HepG2 (cell line): ENCODE results near the gene MPV17L2. TPM values are rescaled to one million over a fixed set of nuclear protein-coding genes. Genes with fewer than 3 reads are reported as not detected.

Experiments
- AHR ChIP-seq: IDR thresholded peaks from 2 replicates; pipeline ENCODE4 v1.6.1; 2018; ENCODE audit warnings: missing genetic modification reagents, missing compliant biosample characterization
- CERS6 ChIP-seq: sonication (generic); formaldehyde crosslinking; IDR thresholded peaks from 2 replicates; pipeline ENCODE4 v1.5.0; 2020; ENCODE audit warnings: missing genetic modification reagents
- CREB1 ChIP-seq, 2 experiments: fragments of 450-650 bp in 1 of 2; IDR thresholded peaks; 2 replicates each; pipeline ENCODE4 v1.6.1; 2016 to 2017; ENCODE audit warnings: control low read depth in 1 of 2, mild to moderate bottlenecking in 1 of 2, missing compliant biosample characterization in 1 of 2, missing genetic modification characterization in 1 of 2
- FOXP1 ChIP-seq, 2 experiments: fragments of 450-650 bp in 1 of 2; IDR thresholded peaks; 2 replicates each; pipeline ENCODE4 v1.6.1; 2017 to 2018; ENCODE audit warnings: antibody characterized with exemption in 1 of 2
- HDAC1 ChIP-seq: sonication (generic); formaldehyde crosslinking; IDR thresholded peaks from 2 replicates; pipeline ENCODE4 v1.5.1; 2020; ENCODE audit warnings: mild to moderate bottlenecking, missing genetic modification reagents
- HOXD1 ChIP-seq: sonication (generic); formaldehyde crosslinking; IDR thresholded peaks from 2 replicates; pipeline ENCODE4 v1.5.0; 2020; ENCODE audit warnings: missing genetic modification reagents
- MAZ ChIP-seq, 2 experiments: sonication (generic) in 1 of 2; formaldehyde crosslinking in 1 of 2; IDR thresholded peaks; 2 replicates each; pipeline versions ENCODE4 v1.5.0 to v1.6.1; 2012 to 2020; ENCODE audit warnings: low read depth in 2 of 2, mild to moderate bottlenecking in 2 of 2, borderline replicate concordance in 1 of 2, improper control_type of control experiment in 1 of 2, low read length in 1 of 2, missing genetic modification reagents in 1 of 2, moderate library complexity in 1 of 2
- MTA3 ChIP-seq: sonication (generic); formaldehyde crosslinking; IDR thresholded peaks from 2 replicates; pipeline ENCODE4 v1.4.0; 2020; ENCODE audit warnings: missing genetic modification reagents
- RBM22 ChIP-seq: fragments of 200-400 bp; formaldehyde crosslinking; optimal IDR thresholded peaks from 2 replicates; pipeline ENCODE3; 2017; ENCODE audit warnings: mild to moderate bottlenecking, low read length, moderate library complexity
- REL ChIP-seq: sonication (generic); formaldehyde crosslinking; conservative IDR thresholded peaks from 2 replicates; pipeline ENCODE4 v1.8.0; 2022; ENCODE audit warnings: mild to moderate bottlenecking, missing genetic modification reagents, moderate library complexity
- RFXANK ChIP-seq: IDR thresholded peaks from 2 replicates; pipeline ENCODE4 v1.6.1; 2016
- SPEN ChIP-seq: sonication (generic); formaldehyde crosslinking; IDR thresholded peaks from 2 replicates; pipeline ENCODE4 v1.5.1; 2020; ENCODE audit warnings: low read depth, mild to moderate bottlenecking, missing genetic modification reagents
- TFDP1 ChIP-seq: IDR thresholded peaks from 2 replicates; pipeline ENCODE4 v1.6.1; 2016; ENCODE audit warnings: missing compliant biosample characterization, missing genetic modification reagents, borderline replicate concordance
- TFDP2 ChIP-seq: sonication (generic); formaldehyde crosslinking; IDR thresholded peaks from 2 replicates; pipeline ENCODE4 v1.4.0; 2020; ENCODE audit warnings: missing genetic modification reagents
- ZNF207 ChIP-seq: fragments of 450-650 bp; IDR thresholded peaks from 2 replicates; pipeline ENCODE4 v1.6.1; 2016; ENCODE audit warnings: antibody characterized with exemption, borderline replicate concordance
- ZNF34 ChIP-seq: sonication (generic); formaldehyde crosslinking; IDR thresholded peaks from 2 replicates; pipeline ENCODE4 v1.4.0; 2020; ENCODE audit warnings: mild to moderate bottlenecking, missing genetic modification reagents, borderline replicate concordance
- ZNF570 ChIP-seq: sonication (generic); formaldehyde crosslinking; IDR thresholded peaks from 2 replicates; pipeline ENCODE4 v1.4.0; 2020; ENCODE audit warnings: mild to moderate bottlenecking, missing genetic modification reagents, borderline replicate concordance
- ZNF776 ChIP-seq: sonication (generic); formaldehyde crosslinking; IDR thresholded peaks from 2 replicates; pipeline ENCODE4 v1.4.0; 2020; ENCODE audit warnings: mild to moderate bottlenecking, missing genetic modification reagents
- ZNF782 ChIP-seq: sonication (generic); formaldehyde crosslinking; IDR thresholded peaks from 2 replicates; pipeline ENCODE4 v1.4.0; 2020; ENCODE audit warnings: missing genetic modification reagents, mild to moderate bottlenecking, borderline replicate concordance
- ZSCAN31 ChIP-seq: sonication (generic); formaldehyde crosslinking; IDR thresholded peaks from 2 replicates; pipeline ENCODE4 v1.5.0; 2020; ENCODE audit warnings: low read depth, mild to moderate bottlenecking, missing genetic modification reagents
- polyA plus RNA-seq, 8 experiments: library from polyadenylated mRNA; depleted of rRNA in 3 of 8; stranded (reverse) in 7 of 8; unstranded in 1 of 8; fragments of >200 nt; fragmentation: Illumina TruSeq in 4 of 8; extraction: Trizol in 4 of 8; gene quantifications; 2 replicates each; pipeline versions ENCODE4 v1.2.1 to v1.2.3, GENCODE V29; 2011 to 2016; ENCODE audit warnings: low read depth in 4 of 8, missing spikeins in 1 of 8, mixed read lengths in 1 of 8; ENCODE audit not compliant: insufficient read depth in 1 of 8
- total RNA-seq, 5 experiments: library from RNA; depleted of rRNA; stranded (reverse); fragments of >200 nt; fragmentation: Illumina TruSeq; extraction: Trizol; gene quantifications; 2 replicates each; pipeline ENCODE4 v1.2.3, GENCODE V29; 2016; ENCODE audit warnings: low read depth in 1 of 5

Gene MPV17L2
- total and polyA plus RNA-seq, 2 of the 13 experiments (the other 11 are each of a cell fraction or from before 2014, with no cell fraction given), result 13.6 to 16.7 TPM

GRCh38 chr19:18192673-18193387, at the start of gene MPV17L2 (continued):
- TF ChIP-seq TFDP1 (CRISPR knock-in tag) (peak; percentile 8; the same call in 1 of the 2 replicates), ZNF34 (CRISPR knock-in tag) (no peak), REL (CRISPR knock-in tag) (no peak), TFDP2 (CRISPR knock-in tag) (peak; percentile 58; the same call in 1 of the 2 replicates), RBM22 (no peak), RFXANK (CRISPR knock-in tag) (peak; percentile 98), ZNF207 (no peak), CERS6 (CRISPR knock-in tag) (no peak), CREB1 (IDR thresholded peaks at IDR 0.05) (peak; percentile 95), CREB1 (CRISPR knock-in tag; IDR thresholded peaks at IDR 0.05) (peak; percentile 96), ZNF570 (no peak), ZNF782 (no peak), AHR (CRISPR knock-in tag) (no peak), ZSCAN31 (0 out of 2 replicates have a peak, but pooled peaks have one; percentile 49), HDAC1 (CRISPR knock-in tag) (peak; percentile 86), SPEN (CRISPR knock-in tag) (peak; percentile 63; the same call in 1 of the 2 replicates), FOXP1 (IDR thresholded peaks at IDR 0.05) (no peak), FOXP1 (CRISPR knock-in tag; IDR thresholded peaks at IDR 0.05) (no peak), MAZ (IDR thresholded peaks at IDR 0.05; ENCODE audit: borderline replicate concordance, low read depth, low read length) (peak; percentile 46; the same call in 1 of the 2 replicates), MAZ (CRISPR knock-in tag; IDR thresholded peaks at IDR 0.05; ENCODE audit: low read depth) (peak; percentile 66; the same call in 1 of the 2 replicates), HOXD1 (CRISPR knock-in tag) (0 out of 2 replicates have a peak, but pooled peaks have one; percentile 60), MTA3 (CRISPR knock-in tag) (no peak), ZNF776 (CRISPR knock-in tag) (no peak)
